ENCODE data around the gene FLNB.

The FLNB gene

GRCh38 chr3:58215317-58216025, 207.2 kb downstream of the FLNB start:
- no peak for DNase-seq

GRCh38 chr3:58216496-58217195, 208.4 kb downstream of the FLNB start:
- DNase-seq, result no peak

GRCh38 chr3:58217209-58217811, 209.1 kb downstream of the FLNB start:
- DNase-seq, result peak; percentile 46

- no peak for DNase-seq
Measured at GRCh38 chr3:58218904-58219303, 210.7 kb downstream of the FLNB start.
